IPS-11a (cell line): ENCODE results near the gene RABEP1.

Source experiments
- H3K4me3 ChIP-seq: one replicate; pipeline ENCODE4 v1.5.1; 2013; ENCODE audit warnings: low read depth, low read length, control low read depth

The RABEP1 gene

DNA sequence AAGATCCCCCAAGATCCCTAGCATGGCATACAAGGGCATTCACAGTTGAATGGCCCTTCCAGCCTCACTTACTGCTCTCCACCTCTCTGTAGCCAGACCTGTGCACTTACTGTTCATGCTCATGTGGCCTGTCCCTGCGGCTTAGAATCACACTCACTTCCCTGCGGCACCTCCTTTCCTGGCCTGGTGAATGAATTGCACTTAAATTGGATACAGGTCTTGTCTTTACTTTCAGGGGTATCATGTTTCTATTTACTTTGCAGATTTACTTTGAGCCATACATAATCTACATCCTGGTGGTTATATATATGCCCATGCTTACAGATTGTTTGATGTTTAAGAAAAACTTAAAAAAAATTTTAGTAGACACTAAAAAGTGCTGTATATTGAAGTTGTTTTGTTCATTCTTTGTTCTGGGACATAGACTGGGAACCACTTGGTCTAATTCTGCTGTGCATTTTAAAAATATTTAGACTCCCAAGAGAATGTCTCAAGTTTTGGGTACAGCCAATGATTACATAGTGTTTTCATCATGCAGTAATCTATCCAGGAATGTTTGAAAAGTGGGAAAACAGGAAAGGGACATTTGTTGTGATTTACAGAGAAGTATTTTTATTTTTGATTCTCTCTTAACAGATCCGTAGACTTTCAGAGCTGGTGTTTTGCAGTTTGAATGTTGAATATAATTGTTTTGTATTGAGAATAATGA, 73.5 kb downstream of the RABEP1 start:
- no peak overlapping the region for H3K4me3 ChIP-seq

DNA sequence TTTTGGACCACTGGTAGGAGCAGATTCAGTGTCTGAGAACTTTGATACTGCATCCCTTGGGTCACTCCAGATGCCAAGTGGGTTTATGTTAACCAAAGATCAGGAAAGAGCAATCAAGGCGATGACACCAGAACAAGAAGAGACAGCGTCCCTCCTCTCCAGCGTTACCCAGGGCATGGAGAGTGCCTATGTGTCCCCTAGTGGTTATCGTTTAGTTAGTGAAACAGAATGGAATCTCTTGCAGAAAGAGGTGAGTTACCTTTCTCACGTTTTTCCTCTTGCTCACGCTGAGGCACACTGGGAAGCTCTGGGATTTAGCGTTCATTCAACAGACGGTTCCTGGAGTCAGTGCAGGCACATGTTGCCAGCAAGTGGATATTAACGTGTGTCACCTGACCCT, 79.3 kb downstream of the RABEP1 start:
- H3K4me3 ChIP-seq: no peak overlapping the region

- no peak overlapping the region for H3K4me3 ChIP-seq
Measured at GRCh38 chr17:5362162-5362811, 80.2 kb downstream of the RABEP1 start.

- no peak overlapping the region for H3K4me3 ChIP-seq
Measured at GRCh38 chr17:5364156-5364555, 82.1 kb downstream of the RABEP1 start.

DNA sequence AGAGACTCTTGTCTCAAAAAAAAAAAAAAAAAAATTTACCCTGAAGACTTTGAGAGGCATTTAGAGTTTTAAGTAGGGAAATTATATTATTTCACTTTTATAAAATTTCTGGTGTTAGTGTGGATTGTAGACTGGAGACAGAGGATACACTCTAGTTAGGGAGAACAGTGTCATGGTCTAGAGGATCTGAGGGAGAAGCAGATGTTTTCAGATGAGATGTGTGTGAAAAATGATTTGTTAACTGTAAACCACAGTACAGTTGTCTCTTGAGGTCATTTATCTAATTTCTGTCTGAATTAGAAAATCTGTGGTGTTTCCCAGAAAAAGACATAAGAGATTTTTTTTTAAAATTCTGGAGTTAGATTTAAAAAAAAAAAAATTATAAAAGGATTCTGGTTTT, 82.6 kb downstream of the RABEP1 start:
- H3K4me3 ChIP-seq: no peak overlapping the region

DNA sequence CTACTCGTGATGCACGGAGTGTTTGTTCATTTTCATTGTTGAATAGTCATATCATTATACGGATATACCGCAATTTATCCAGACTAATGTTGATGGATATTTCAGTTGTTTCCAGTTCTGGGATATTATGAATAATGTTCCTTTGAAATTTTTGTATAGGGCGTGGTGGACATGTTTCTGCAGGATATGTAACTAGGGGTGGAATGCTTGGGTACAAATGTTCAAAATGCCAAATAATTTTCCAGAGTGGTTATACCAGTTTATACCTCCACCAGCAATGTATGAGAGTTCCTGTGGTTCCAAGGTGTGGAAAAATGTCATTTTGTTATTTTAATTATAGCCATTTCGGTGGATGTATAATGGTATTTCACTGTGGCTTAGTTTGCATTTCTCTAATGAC, 83.7 kb downstream of the RABEP1 start:
- no peak overlapping the region for H3K4me3 ChIP-seq

- H3K4me3 ChIP-seq: no peak overlapping the region
Measured at GRCh38 chr17:5370411-5370810, 88.3 kb downstream of the RABEP1 start.

- H3K4me3 ChIP-seq: no peak overlapping the region
Measured at GRCh38 chr17:5373112-5373511, 91.0 kb downstream of the RABEP1 start.

DNA sequence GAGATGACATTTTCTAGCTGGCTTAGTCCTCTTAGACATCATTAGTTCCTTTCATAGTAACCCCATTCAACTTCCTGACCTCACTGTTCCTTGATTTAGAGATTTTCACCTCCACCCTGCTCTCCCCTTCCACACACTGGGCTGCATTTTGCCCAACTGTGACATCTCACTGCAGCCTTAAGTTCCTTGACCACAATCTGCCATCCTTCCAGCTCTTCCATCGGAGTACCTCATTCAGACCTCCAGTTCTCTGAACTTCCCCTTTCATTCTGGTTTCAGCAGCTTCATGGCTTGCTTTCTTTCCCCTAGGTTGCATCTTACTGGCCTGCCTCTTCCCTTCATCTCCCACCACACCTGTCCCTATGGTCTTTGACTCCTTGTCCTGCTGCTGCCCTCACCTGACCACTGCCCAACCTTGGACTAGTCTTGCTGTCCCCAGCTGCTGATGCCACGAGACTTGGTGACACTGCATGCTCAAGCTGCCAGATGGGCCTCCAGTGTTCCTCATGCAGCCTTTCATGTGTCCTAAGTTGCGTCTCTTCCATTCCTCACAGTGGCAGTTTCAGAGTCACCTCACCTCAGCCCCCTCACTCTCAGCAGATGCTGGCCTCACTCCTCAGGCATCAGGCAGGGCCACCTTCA, 96.6 kb downstream of the RABEP1 start:
- no peak overlapping the region for H3K4me3 ChIP-seq

DNA sequence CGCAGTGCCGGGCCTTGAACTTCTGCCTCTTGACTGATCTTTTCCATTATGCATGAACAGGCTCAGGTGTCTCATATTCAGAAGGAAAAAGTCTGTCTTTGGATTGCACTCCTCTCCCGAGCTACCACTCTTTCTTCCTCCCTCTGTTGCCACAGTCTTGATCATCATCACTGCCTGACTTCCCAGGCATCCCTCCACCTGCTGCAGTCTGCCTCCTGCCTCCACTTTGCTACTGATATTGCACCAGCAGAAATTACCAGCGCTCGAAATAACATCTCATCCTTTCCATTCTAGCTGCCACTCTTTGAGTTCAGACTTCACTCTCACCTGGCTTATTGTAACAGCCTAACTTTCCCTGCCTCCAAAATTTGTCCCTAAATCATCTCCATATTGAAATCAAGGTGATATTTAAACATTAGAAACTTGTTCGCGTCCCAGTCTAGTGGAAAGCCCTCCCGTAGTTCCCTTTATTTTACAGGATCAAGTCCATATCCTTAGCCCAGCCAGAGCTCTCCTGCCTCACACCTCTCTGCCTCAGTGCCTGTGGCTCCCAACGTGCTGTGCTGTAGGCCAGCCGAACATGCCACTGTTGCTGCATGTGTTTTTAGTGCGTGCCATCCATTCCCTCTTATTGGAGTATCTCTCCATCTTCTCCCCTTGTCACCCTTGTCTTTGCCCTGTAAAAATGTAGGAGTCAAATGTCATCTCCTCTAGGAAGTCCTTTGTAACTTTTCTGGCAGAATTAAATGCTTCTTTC, 97.4 kb downstream of the RABEP1 start:
- no peak overlapping the region for H3K4me3 ChIP-seq

DNA sequence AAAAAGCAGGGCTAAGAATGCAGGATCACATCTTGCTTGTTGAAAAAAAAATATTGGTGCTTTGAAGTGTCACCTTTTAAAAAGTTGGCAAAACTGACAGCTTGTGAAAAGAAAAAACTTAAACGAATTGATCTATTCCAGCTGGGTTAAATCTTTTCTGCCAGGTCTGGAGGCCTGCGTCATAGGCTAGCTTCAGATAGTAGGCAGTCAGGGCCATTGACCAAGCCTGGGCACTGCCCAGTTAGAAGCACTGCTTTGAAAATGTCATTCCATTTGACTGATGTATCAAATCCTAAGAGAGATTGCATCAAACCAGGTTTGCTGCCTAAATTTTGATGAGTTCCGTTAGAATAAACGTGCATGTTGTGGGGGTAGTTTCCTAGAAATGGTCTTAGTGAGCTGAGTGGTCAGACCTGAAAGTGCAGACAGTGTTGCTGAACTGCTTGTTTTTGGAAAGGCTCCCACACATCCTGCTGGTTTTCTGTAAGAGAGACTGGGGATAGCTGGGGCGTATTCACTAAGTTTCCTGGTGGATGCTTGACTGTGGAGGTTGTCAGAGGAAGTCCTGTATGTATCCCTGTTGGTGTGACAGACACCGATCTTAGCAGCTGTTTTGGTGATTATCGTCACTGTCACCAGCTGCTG, 98.5 kb downstream of the RABEP1 start:
- no peak overlapping the region for H3K4me3 ChIP-seq

- no peak overlapping the region for H3K4me3 ChIP-seq
Measured at GRCh38 chr17:5381542-5381941, 99.5 kb downstream of the RABEP1 start.

DNA sequence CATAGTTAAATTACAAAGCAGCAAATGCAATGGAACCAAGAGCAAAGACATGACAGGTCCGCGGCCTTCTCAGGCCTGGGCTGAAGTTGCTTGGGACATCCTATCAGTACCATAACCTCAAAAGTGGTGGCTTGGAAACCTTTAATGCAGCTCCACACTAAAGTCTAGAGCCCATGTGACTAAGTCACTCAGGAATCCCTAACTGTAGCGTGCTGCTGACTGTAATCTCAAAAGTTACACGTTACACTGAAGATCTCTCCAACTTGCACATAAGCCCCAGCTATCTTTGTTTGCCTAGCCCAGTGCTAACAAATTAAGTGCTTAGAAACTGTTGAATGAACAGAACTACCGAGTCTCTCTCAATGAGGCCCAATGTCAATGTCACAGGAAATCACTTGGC, 109.6 kb downstream of the RABEP1 start:
- H3K4me3 ChIP-seq: no peak overlapping the region

DNA sequence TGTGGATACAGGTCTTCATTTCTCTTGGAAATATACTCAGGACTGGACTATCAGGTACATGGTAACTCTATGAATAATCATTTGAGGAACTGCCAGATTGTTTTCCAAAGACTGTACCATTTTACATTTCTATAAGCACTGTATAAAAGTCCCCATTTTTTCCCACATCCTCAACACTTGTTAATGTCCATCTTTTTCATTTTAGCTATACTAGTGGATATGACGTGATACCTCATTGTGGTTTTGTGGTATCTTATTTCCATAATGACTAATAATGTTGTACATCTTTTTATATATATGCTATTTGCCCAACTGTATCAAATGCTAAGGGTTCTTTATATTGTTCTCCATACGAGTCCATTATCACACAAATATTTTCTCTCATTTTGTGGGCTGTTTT, 114.5 kb downstream of the RABEP1 start:
- no peak overlapping the region for H3K4me3 ChIP-seq

GRCh38 chr17:5399767-5400166, 117.7 kb downstream of the RABEP1 start:
- no peak overlapping the region for H3K4me3 ChIP-seq

DNA sequence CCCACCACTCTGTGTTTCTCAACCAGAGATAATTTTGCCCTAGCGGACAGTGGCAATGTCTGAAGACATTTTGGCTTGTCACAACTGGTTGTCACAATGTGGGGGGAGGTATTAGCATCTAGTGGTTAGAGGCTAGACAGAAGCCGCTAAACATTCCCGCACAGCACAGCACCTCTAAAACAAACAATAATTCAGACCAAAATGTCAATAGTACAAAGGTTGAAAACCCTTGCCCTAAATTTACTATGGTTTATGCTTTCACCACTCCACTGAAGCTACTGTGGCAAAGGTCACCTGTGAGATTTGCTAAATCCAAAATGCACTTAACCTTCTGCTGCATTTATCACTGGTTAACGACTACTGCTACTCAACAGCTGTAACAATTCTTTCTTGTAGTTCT, 123.3 kb downstream of the RABEP1 start:
- no peak overlapping the region for H3K4me3 ChIP-seq

DNA sequence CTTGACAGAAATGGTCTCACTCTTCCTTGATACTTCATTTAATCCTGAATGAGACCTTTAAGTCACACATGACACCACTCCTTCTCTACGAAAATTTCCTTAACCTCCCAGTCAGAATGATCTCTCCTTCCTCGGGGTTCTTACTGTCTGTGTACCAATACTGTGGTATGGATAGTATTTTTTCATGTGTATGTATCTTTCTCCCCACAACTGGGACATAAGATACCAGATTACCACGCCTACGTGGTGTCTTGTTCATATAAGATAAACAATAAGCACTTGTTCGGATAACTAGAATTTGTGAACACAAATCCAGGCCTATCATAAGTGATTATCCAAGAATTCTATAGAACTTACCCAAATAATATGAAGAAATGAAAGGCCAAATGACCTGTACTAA, 126.1 kb downstream of the RABEP1 start:
- no peak overlapping the region for H3K4me3 ChIP-seq

DNA sequence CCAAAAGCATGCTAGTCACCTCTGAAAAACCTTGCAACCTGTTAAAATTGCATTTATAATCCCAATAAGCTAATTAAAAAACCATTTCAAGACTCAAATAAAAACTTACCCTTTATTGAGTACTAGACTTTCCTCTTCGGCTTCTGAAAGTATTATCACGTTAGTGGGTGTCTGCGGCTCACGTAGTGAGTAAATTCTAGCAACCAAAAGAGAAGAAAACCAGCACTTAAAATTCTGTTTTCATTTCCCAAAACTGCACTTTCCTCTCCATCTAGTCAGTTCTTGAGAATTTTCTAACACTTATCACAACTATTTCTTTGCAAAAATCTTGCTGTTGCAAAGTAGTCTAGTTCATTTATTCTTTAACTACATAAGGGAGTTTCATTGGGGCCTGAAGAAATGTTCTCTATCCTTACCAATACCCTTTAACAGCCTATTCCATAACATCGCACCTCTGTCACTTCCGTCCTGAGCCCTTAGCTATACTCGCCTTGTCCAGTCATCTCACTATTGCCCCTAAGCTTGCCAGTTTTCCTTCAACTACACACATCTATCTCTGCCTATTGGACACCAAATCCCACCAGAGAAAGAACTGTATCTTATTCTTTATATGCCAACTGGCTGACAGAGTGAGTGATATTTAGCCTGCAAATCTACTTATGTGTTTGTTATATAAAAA, 128.6 kb downstream of the RABEP1 start:
- H3K4me3 ChIP-seq: no peak overlapping the region

GRCh38 chr17:5413682-5414081, 131.6 kb downstream of the RABEP1 start:
- no peak overlapping the region for H3K4me3 ChIP-seq

DNA sequence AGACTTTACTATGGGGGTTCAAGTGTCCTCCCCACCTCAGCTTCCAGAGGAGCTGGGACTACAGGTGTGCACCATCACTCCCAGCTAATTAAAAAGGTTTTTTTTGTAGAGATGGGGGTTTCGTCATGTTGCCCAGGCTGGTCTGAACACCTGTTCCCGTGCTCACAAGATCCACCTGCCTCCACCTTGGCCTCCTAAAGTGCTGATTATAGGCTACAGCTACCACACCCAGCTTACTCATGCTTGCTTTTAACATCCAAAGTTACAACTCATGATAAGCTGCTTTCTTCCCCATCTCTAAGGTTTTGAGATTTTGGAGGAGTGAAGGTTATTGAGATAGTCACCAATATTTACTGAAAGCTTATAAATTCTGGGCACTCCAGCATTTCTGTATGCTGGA, 134.8 kb downstream of the RABEP1 start:
- no peak overlapping the region for H3K4me3 ChIP-seq
